CD14-positive monocyte (primary cell): ENCODE results near the gene ARRDC1. TPM values are rescaled to one million over a fixed set of nuclear protein-coding genes. Genes with fewer than 3 reads are reported as not detected.

Source experiments
- DNase-seq, 3 donors: peaks; one replicate each; pipeline ENCODE4 v3.0.0-alpha.2; 2011 to 2022
- H2AFZ ChIP-seq: 2 replicates; pipeline ENCODE4 v1.6.0; 2012; ENCODE audit warnings: mild to moderate bottlenecking, low read depth, low read length, inconsistent platforms; ENCODE audit not compliant: insufficient read depth, poor library complexity, severe bottlenecking
- H3K27ac ChIP-seq, 2 donors: 1 replicate in 1 of 2; 2 replicates in 1 of 2; pipeline ENCODE4 v1.5.1; 2012 to 2013; ENCODE audit warnings: low read length in 2 of 2, control low read depth in 1 of 2, inconsistent platforms in 1 of 2, low read depth in 1 of 2, mild to moderate bottlenecking in 1 of 2
- H3K27me3 ChIP-seq, 2 donors: one replicate each; pipeline versions ENCODE4 v1.6.0 to v1.6.1; 2011 to 2013; ENCODE audit warnings: low read length in 2 of 2; ENCODE audit not compliant: control insufficient read depth in 2 of 2, insufficient read depth in 2 of 2
- H3K36me3 ChIP-seq, 2 donors: replicated peaks in 1 of 2; 1 replicate in 1 of 2; 2 replicates in 1 of 2; pipeline versions ENCODE4 v1.5.1 to v1.6.1; 2012 to 2013; ENCODE audit warnings: low read length in 2 of 2, control low read depth in 1 of 2, inconsistent platforms in 1 of 2, mild to moderate bottlenecking in 1 of 2; ENCODE audit not compliant: insufficient read depth in 2 of 2, control insufficient read depth in 1 of 2
- H3K4me1 ChIP-seq, 2 donors: 1 replicate in 1 of 2; 2 replicates in 1 of 2; pipeline versions ENCODE4 v1.5.1 to v1.6.1; 2012 to 2013; ENCODE audit warnings: low read length in 2 of 2, control low read depth in 1 of 2, inconsistent platforms in 1 of 2, mild to moderate bottlenecking in 1 of 2, moderate library complexity in 1 of 2; ENCODE audit not compliant: insufficient read depth in 2 of 2, control insufficient read depth in 1 of 2
- H3K4me2 ChIP-seq: replicated peaks from 2 replicates; pipeline ENCODE3; 2012; ENCODE audit warnings: low read length, moderate library complexity, mild to moderate bottlenecking; ENCODE audit not compliant: poor library complexity, severe bottlenecking; ENCODE audit errors: extremely low read depth
- H3K4me3 ChIP-seq, 3 experiments: fragments of 200-600 bp in 1 of 3; sonication (generic) in 1 of 3; replicated peaks in 1 of 3; 1 replicate in 2 of 3; 2 replicates in 1 of 3; pipeline ENCODE4 v1.5.1; 2011 to 2013; ENCODE audit warnings: low read length in 3 of 3, mild to moderate bottlenecking in 3 of 3, control low read depth in 2 of 3, low read depth in 2 of 3, inconsistent platforms in 1 of 3, moderate library complexity in 1 of 3
- H3K79me2 ChIP-seq: 2 replicates; pipeline ENCODE4 v1.6.0; 2012; ENCODE audit warnings: mild to moderate bottlenecking, control low read depth, inconsistent platforms, low read length, moderate library complexity; ENCODE audit not compliant: insufficient read depth
- H3K9ac ChIP-seq: 2 replicates; pipeline ENCODE4 v1.6.0; 2017; ENCODE audit warnings: low read length, mild to moderate bottlenecking; ENCODE audit not compliant: insufficient read depth, poor library complexity, severe bottlenecking
- H3K9me3 ChIP-seq, 2 donors: replicated peaks in 1 of 2; 1 replicate in 1 of 2; 2 replicates in 1 of 2; pipeline versions ENCODE4 v1.5.1 to v1.6.1; 2012 to 2013; ENCODE audit warnings: low read length in 2 of 2, control low read depth in 1 of 2; ENCODE audit not compliant: control insufficient read depth in 1 of 2, insufficient read depth in 1 of 2
- H4K20me1 ChIP-seq: 2 replicates; pipeline ENCODE4 v1.6.0; 2012; ENCODE audit warnings: mild to moderate bottlenecking, low read length, control low read depth, moderate library complexity; ENCODE audit not compliant: insufficient read depth
- H3K27ac Mint-ChIP-seq, 7 donors: one replicate each; pipeline ENCODE4 v1.8.0; 2020; ENCODE audit warnings: mild to moderate bottlenecking in 7 of 7, mixed read lengths in 7 of 7, moderate library complexity in 6 of 7, inconsistent platforms in 2 of 7
- H3K27me3 Mint-ChIP-seq, 3 donors: one replicate each; pipeline ENCODE4 v1.8.0; 2021 to 2022; ENCODE audit warnings: low read depth in 3 of 3, mild to moderate bottlenecking in 3 of 3, mixed read lengths in 3 of 3, moderate library complexity in 3 of 3, inconsistent platforms in 1 of 3
- H3K36me3 Mint-ChIP-seq, 2 donors: one replicate each; pipeline ENCODE4 v1.8.0; 2020; ENCODE audit warnings: mixed read lengths in 2 of 2, inconsistent platforms in 1 of 2, mild to moderate bottlenecking in 1 of 2
- H3K4me1 Mint-ChIP-seq: one replicate; pipeline ENCODE4 v1.8.0; 2020; ENCODE audit warnings: mild to moderate bottlenecking, mixed read lengths
- H3K4me3 Mint-ChIP-seq, 2 donors: one replicate each; pipeline ENCODE4 v1.8.0; 2020; ENCODE audit warnings: mild to moderate bottlenecking in 2 of 2, mixed read lengths in 2 of 2, moderate library complexity in 1 of 2
- H3K9me3 Mint-ChIP-seq, 7 donors: one replicate each; pipeline ENCODE4 v1.8.0; 2020 to 2022; ENCODE audit warnings: mixed read lengths in 7 of 7, mild to moderate bottlenecking in 6 of 7, moderate library complexity in 6 of 7, inconsistent platforms in 2 of 7
- CTCF ChIP-seq: fragments of 200-600 bp; IDR thresholded peaks from one replicate; pipeline ENCODE4 v1.8.0; 2022; ENCODE audit warnings: antibody characterized with exemption, mild to moderate bottlenecking
- WGBS: methylation state at CpG from one replicate; pipeline ENCODE4 v1.1.5; 2013; ENCODE audit warnings: missing lambda C conversion rate; ENCODE audit not compliant: insufficient coverage; 5-methylcytosine and 5-hydroxymethylcytosine counted together
- intact Hi-C, 2 donors: fragments of 100-400 bp; cut with micrococcal nuclease; formaldehyde crosslinking; loops; one replicate each; pipeline versions ENCODE4 v1.15.0 to v1.15.1; 2023
- polyA plus RNA-seq, 3 donors: library from polyadenylated mRNA; depleted of rRNA in 1 of 3; unstranded in 2 of 3; stranded (reverse) in 1 of 3; fragments of 300-500 nt in 2 of 3; fragments of >200 nt in 1 of 3; fragmentation: Illumina TruSeq in 2 of 3; gene quantifications; 1 replicate in 2 of 3; 2 replicates in 1 of 3; pipeline ENCODE4 v1.2.3, GENCODE V29; 2012 to 2021

Gene ARRDC1
- polyA plus RNA-seq, 3 donors = 83.2 to 454 (median 87.6) TPM

GRCh38 chr9:137558127-137558526, 47.4 kb upstream of the ARRDC1 start:
- H3K9ac ChIP-seq = no peak overlapping the region
- no peak overlapping the region for H3K4me2 ChIP-seq
- no peak overlapping the region for H3K27ac Mint-ChIP-seq
- H3K27ac ChIP-seq = no peak overlapping the region
- no peaks in the 10 kb centered on the region for H3K4me1 ChIP-seq
- no peak for DNase-seq
- WGBS = no CpG with 5 or more reads among the region's 4 CpGs
- no peak overlapping the region for H3K4me3 Mint-ChIP-seq
- H3K4me1 Mint-ChIP-seq = no peaks in the 10 kb centered on the region
- H2AFZ ChIP-seq = no peak overlapping the region
- H3K27me3 ChIP-seq = no peaks in the 10 kb centered on the region
- H4K20me1 ChIP-seq = peaks cover 4% of the 10 kb centered on the region
- no peak for TF ChIP-seq CTCF
- peaks cover 49 to 67% of the 10 kb centered on the region in 2 donors for H3K36me3 ChIP-seq
- H3K79me2 ChIP-seq = no peaks in the 10 kb centered on the region
- intact Hi-C loops = loop anchor here in 1 of 2 donors (10.0 kb wide), 1 partner anchor 47 kb away; the partner anchor contains the start of gene ARRDC1
- H3K27me3 Mint-ChIP-seq = peaks cover 0 to 4% (median 0%) of the 10 kb centered on the region in 3 donors
- H3K4me3 ChIP-seq = no peak overlapping the region
- peaks cover 0 to 5% (median 2%) of the 10 kb centered on the region in 7 donors for H3K9me3 Mint-ChIP-seq
- peaks cover 49 to 87% of the 10 kb centered on the region in 2 donors for H3K36me3 Mint-ChIP-seq
- H3K9me3 ChIP-seq = no peaks in the 10 kb centered on the region

- Histone ChIP-seq H3K4me3 (no peak overlapping the region), H3K9me3 (peaks cover 7 to 18% of the 10 kb centered on the region in 2 donors), H3K4me1 (no peaks in the 10 kb centered on the region), H2AFZ (no peak overlapping the region), H3K27ac (no peak overlapping the region), H3K9ac (no peak overlapping the region), H3K4me2 (no peak overlapping the region), H4K20me1 (peaks cover 22% of the 10 kb centered on the region), H3K36me3 (peaks cover 29 to 48% of the 10 kb centered on the region in 2 donors), H3K79me2 (no peaks in the 10 kb centered on the region), H3K27me3 (no peaks in the 10 kb centered on the region)
- H3K9me3 Mint-ChIP-seq = peaks cover 9 to 21% (median 17%) of the 10 kb centered on the region in 7 donors
- H3K4me3 Mint-ChIP-seq = no peak overlapping the region
- peaks cover 0 to 12% (median 2%) of the 10 kb centered on the region in 3 donors for H3K27me3 Mint-ChIP-seq
- DNase-seq = no peak
- intact Hi-C loops = no loop called here
- no peaks in the 10 kb centered on the region for H3K4me1 Mint-ChIP-seq
- peaks cover 40 to 61% of the 10 kb centered on the region in 2 donors for H3K36me3 Mint-ChIP-seq
- peak overlapping the region in 3 of 7 donors; percentile 3 to 50 (median 30) for H3K27ac Mint-ChIP-seq
- 97% methylated on average over 8 of the region's 10 CpGs for WGBS
- TF ChIP-seq CTCF = no peak
Measured at GRCh38 chr9:137564134-137564533, 41.4 kb upstream of the ARRDC1 start.
